A549 treated with CpdA at 1 μM for 4 hours (cell line): ENCODE results near the gene DNAH12. TPM values are rescaled to one million over a fixed set of nuclear protein-coding genes. Genes with fewer than 3 reads are reported as not detected.

Experiments used
- total RNA-seq: library from RNA; stranded (reverse); fragments of 200-300 nt; extraction: Qiagen RNA extraction; gene quantifications from 5 replicates; pipeline ENCODE4 v1.2.3, GENCODE V29; 2022; ENCODE audit warnings: low read depth

Gene DNAH12
- total RNA-seq, result 0.05 to 0.19 TPM (median 0.11 TPM) in 4 of 5 replicates, not detected in the other

DNA sequence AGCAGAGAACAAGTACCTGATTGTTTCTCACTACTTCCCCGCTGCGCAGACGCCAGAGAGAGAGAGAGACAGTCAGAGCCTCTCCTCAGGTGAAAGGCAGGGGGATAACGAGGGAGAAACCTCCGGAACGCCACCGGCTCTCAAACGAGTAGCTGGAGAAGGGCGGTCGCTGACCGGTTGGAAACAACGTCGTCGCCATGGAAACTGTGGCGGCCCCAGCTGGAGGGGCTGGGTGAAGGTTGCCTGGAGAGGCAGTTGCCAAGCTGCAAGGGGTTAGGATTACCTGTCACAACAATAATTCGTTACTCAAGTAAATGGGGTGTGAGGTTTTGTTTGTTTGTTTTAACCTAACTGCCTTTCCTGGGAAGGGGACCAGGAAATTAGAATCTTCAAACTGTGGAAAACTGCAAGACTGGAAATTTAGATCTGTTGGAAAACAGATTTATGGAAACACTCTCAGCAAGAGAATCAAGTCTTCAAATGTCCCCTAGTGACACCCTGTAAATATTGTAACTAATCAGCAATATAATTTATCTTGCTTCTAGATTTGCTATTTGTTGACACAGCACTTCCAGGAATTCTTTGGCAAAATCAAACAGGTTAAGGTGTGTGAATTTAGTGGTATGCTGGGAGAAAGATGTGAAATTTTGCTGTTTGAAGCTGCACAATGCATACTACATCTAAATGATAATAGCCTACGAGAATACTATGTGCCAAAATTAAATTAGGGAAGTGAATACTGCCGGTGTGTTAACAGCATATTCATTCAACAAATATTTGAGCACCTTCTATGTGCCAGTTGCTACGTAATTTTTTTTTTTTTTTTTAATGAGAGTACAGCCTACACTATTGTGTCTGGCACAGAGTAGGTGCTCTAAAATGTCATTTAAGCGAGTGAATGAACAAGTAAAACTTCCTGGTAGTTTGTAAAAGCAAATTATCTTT is at the start of gene DNAH12:
TSS of gene DNAH12 (minus strand) at position 164 of the 945 bp plus-strand sequence. CDS start 1,474 bp downstream, outside the sequence.

DNA sequence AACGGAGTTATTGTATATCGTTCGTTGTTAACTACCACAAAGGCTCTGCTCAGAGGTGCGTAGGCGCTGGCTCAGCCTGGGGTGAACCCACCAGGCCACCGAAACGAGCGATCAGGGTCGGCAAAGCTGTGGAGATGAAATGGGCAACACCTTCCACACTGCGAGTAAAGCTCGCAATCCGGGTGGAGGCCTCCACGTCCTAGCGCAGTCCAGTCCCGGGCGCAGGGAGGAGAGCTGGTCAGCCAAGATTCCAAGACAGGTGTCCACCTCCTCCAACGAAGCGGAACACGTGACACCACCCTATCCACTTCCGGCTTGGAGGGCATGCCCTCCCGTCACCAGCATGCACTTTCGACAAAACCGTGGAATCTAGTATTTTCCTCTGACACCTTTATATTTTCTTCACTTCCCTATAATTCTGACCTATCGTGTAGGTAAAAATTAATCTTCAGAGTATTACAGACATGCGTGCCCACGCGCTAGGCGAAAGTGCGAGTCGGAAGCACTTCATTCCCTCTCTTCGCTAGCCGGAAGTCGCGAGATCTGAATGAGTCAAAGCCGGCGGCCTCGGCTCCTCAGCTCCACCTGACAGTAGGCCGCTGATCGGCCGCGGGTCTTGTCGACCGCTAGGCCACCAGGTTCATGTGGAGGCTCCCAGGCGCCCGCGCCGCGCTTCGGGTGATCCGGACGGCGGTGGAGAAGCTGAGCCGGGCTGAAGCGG is 11.8 kb upstream of the DNAH12 start, which contains the start of gene PDE12:
TSS of gene PDE12 (plus strand) at position 537 of the 721 bp plus-strand sequence. CDS start at position 643, 106 bp downstream.

DNA sequence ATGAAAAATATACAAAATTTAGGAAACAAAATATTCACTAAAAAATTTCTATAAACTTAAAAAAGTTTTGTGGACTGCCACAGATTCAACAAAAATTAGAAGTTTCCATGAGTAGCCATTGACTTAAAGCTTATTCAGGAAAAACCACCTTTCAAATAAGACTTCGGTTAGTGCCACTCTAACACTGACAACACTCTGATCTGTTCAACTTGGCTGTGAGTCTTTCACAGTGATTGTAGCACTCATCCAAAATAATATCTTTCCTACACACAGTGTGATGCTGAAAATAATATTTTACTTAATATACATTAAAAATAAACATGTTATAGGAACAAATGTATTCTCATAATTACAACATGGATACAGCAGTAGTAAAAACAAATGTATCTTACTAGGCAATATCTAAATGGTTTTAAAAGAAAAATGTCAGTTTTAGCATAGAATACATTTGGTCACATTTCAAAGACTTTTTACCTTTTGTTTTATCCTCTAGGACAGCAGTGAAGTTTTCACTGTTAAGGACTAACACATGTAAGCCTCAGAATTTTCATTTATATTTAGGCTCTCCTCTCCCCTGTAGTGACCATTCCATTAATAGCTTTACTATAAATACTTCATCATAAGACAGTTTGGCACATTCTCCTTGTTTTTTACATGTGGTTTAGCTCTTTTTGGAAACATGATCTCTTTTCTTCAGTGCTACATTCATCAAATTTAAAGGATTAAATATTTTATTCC is 251.8 kb downstream of the DNAH12 start, which contains the start of gene ASB14:
TSS of gene ASB14 (minus strand) at position 527 of the 738 bp plus-strand sequence. CDS start 652 bp downstream, outside the sequence.

Other genes with a start within 250 kb of the DNAH12 start
- gene PDE12, start 11.9 kb upstream of the DNAH12 start, total RNA-seq, result 13.3 to 14.9 TPM (median 14.6 TPM) in 5 replicates
- gene ARF4, start 53.0 kb upstream of the DNAH12 start, total RNA-seq, result 157 to 182 TPM (median 165 TPM) in 5 replicates
- 6.0 to 8.2 TPM (median 6.6 TPM) in 5 replicates for gene DENND6A, start 148.7 kb upstream of the DNAH12 start, total RNA-seq
- gene SLMAP, start 212.0 kb upstream of the DNAH12 start, total RNA-seq, result 20.3 to 26.5 TPM (median 25.2 TPM) in 5 replicates